Measurements from ENCODE around the gene CCM2L. TPM values are rescaled to one million over a fixed set of nuclear protein-coding genes. Genes with fewer than 3 reads are reported as not detected.

Gene CCM2L
- total RNA-seq, 2 donors from 2014 or later: 4.6 to 5.7 TPM

- Histone ChIP-seq H3K4me3 (no peak overlapping the region), H3K27me3 (replicated peaks; ENCODE audit: insufficient read depth) (peaks cover 2% of the 10 kb centered on the region), H3K36me3 (no peaks in the 10 kb centered on the region), H3K27ac (no peak overlapping the region), H3K9me3 (no peaks in the 10 kb centered on the region), H3K4me1 (replicated peaks) (no peaks in the 10 kb centered on the region)
- TF ChIP-seq POLR2AphosphoS5 (IDR thresholded peaks at IDR 0.05): no peak
- no peak for TF ChIP-seq POLR2A (IDR thresholded peaks at IDR 0.05)
- TF ChIP-seq CTCF (IDR thresholded peaks at IDR 0.05): no peak
- 68% methylated on average over 2 of the region's 2 CpGs for WGBS
- intact Hi-C loops (cut with DNase I): no loop called here
- DNase-seq (ENCODE audit: low spot score): no peak
Measured at GRCh38 chr20:32003325-32003724, 6.9 kb upstream of the CCM2L start.

- Histone ChIP-seq H3K27me3 (replicated peaks; ENCODE audit: insufficient read depth) (no peaks in the 10 kb centered on the region), H3K27ac (no peak overlapping the region), H3K4me1 (replicated peaks) (no peaks in the 10 kb centered on the region), H3K4me3 (no peak overlapping the region), H3K36me3 (no peaks in the 10 kb centered on the region), H3K9me3 (no peaks in the 10 kb centered on the region)
- no peak for DNase-seq (ENCODE audit: low spot score)
- TF ChIP-seq POLR2AphosphoS5 (IDR thresholded peaks at IDR 0.05): no peak
- TF ChIP-seq CTCF (IDR thresholded peaks at IDR 0.05): no peak
- no peak for TF ChIP-seq POLR2A (IDR thresholded peaks at IDR 0.05)
- intact Hi-C loops (cut with DNase I): no loop called here
Measured at GRCh38 chr20:32004963-32005362, 5.3 kb upstream of the CCM2L start.

GRCh38 chr20:32006053-32006452 is 4.2 kb upstream of the CCM2L start:
- TF ChIP-seq POLR2AphosphoS5 (IDR thresholded peaks at IDR 0.05) (no peak), CTCF (IDR thresholded peaks at IDR 0.05) (no peak), POLR2A (IDR thresholded peaks at IDR 0.05) (no peak)
- no peaks in the 10 kb centered on the region for H3K27me3 ChIP-seq (replicated peaks; ENCODE audit: insufficient read depth)
- intact Hi-C loops (cut with DNase I): no loop called here
- no peaks in the 10 kb centered on the region for H3K9me3 ChIP-seq
- no peaks in the 10 kb centered on the region for H3K36me3 ChIP-seq
- no peaks in the 10 kb centered on the region for H3K4me1 ChIP-seq (replicated peaks)
- DNase-seq (ENCODE audit: low spot score): no peak
- H3K27ac ChIP-seq: no peak overlapping the region
- WGBS: 80% methylated on average over 5 of the region's 5 CpGs
- H3K4me3 ChIP-seq: no peak overlapping the region

GRCh38 chr20:32006841-32007786 is 3.1 kb upstream of the CCM2L start:
- H3K4me3 ChIP-seq: no peak overlapping the region
- no peak overlapping the region for H3K27ac ChIP-seq
- no peak for TF ChIP-seq POLR2AphosphoS5 (IDR thresholded peaks at IDR 0.05)
- no peak for TF ChIP-seq CTCF (IDR thresholded peaks at IDR 0.05)
- TF ChIP-seq POLR2A (IDR thresholded peaks at IDR 0.05): no peak
- H3K9me3 ChIP-seq: no peaks in the 10 kb centered on the region
- H3K36me3 ChIP-seq: no peaks in the 10 kb centered on the region
- no peaks in the 10 kb centered on the region for H3K27me3 ChIP-seq (replicated peaks; ENCODE audit: insufficient read depth)
- intact Hi-C loops (cut with DNase I): no loop called here
- H3K4me1 ChIP-seq (replicated peaks): no peaks in the 10 kb centered on the region
- 52% methylated on average over 8 of the region's 8 CpGs for WGBS
- no peak for DNase-seq (ENCODE audit: low spot score)

Measured in prostate gland (tissue), 2 donors.